HepG2 (cell line): ENCODE data around the gene HTRA2. TPM values are rescaled to one million over a fixed set of nuclear protein-coding genes. Genes with fewer than 3 reads are reported as not detected.

Experiments
- CENPX ChIP-seq: sonication (generic); formaldehyde crosslinking; IDR thresholded peaks from 2 replicates; pipeline ENCODE4 v1.9.0; 2021; ENCODE audit warnings: mild to moderate bottlenecking, missing genetic modification reagents, moderate library complexity
- HOXA5 ChIP-seq: sonication (generic); formaldehyde crosslinking; IDR thresholded peaks from 2 replicates; pipeline ENCODE4 v1.4.0; 2020; ENCODE audit warnings: missing genetic modification reagents
- KDM1A ChIP-seq: IDR thresholded peaks from 2 replicates; pipeline ENCODE4 v1.6.1; 2016; ENCODE audit warnings: missing compliant biosample characterization
- SOX6 ChIP-seq, 2 experiments: fragments of 450-650 bp in 1 of 2; sonication (generic) in 1 of 2; formaldehyde crosslinking in 1 of 2; IDR thresholded peaks; 2 replicates each; pipeline versions ENCODE4 v1.4.0 to v1.6.1; 2017 to 2020; ENCODE audit warnings: antibody characterized with exemption in 1 of 2, mild to moderate bottlenecking in 1 of 2, missing genetic modification reagents in 1 of 2
- STAG1 ChIP-seq: sonication (generic); formaldehyde crosslinking; IDR thresholded peaks from 2 replicates; pipeline ENCODE4 v1.4.0; 2020; ENCODE audit warnings: missing genetic modification reagents
- THYN1 ChIP-seq: sonication (generic); formaldehyde crosslinking; IDR thresholded peaks from 2 replicates; pipeline ENCODE4 v1.8.1; 2023; ENCODE audit warnings: low read depth, mild to moderate bottlenecking, moderate library complexity, missing genetic modification reagents, borderline replicate concordance
- ZC3H4 ChIP-seq: sonication (generic); formaldehyde crosslinking; IDR thresholded peaks from 2 replicates; pipeline ENCODE4 v1.4.0; 2020; ENCODE audit warnings: missing genetic modification reagents, borderline replicate concordance
- ZFY ChIP-seq: sonication (generic); formaldehyde crosslinking; IDR thresholded peaks from 2 replicates; pipeline ENCODE4 v1.4.0; 2020; ENCODE audit warnings: missing genetic modification reagents
- ZNF230 ChIP-seq: sonication (generic); formaldehyde crosslinking; IDR thresholded peaks from 2 replicates; pipeline ENCODE4 v1.4.0; 2020; ENCODE audit warnings: mild to moderate bottlenecking, missing genetic modification reagents
- ZNF234 ChIP-seq: sonication (generic); formaldehyde crosslinking; conservative IDR thresholded peaks from 2 replicates; pipeline ENCODE4 v1.5.1; 2020; ENCODE audit warnings: mild to moderate bottlenecking, missing genetic modification reagents
- ZNF264 ChIP-seq: sonication (generic); formaldehyde crosslinking; IDR thresholded peaks from 2 replicates; pipeline ENCODE4 v1.4.0; 2020; ENCODE audit warnings: missing genetic modification reagents
- ZNF3 ChIP-seq: IDR thresholded peaks from 2 replicates; pipeline ENCODE4 v1.7.0; 2017; ENCODE audit warnings: inconsistent platforms
- ZNF546 ChIP-seq: sonication (generic); formaldehyde crosslinking; conservative IDR thresholded peaks from 2 replicates; pipeline ENCODE4 v1.8.1; 2023; ENCODE audit warnings: mild to moderate bottlenecking, missing genetic modification reagents
- ZNF549 ChIP-seq: sonication (generic); formaldehyde crosslinking; IDR thresholded peaks from 2 replicates; pipeline ENCODE4 v1.5.0; 2020; ENCODE audit warnings: missing genetic modification reagents
- ZNF562 ChIP-seq: sonication (generic); formaldehyde crosslinking; IDR thresholded peaks from 2 replicates; pipeline ENCODE4 v1.8.0; 2022; ENCODE audit warnings: missing genetic modification reagents, borderline replicate concordance
- ZNF672 ChIP-seq: sonication (generic); formaldehyde crosslinking; IDR thresholded peaks from 2 replicates; pipeline ENCODE4 v1.8.1; 2022; ENCODE audit warnings: missing genetic modification reagents
- polyA plus RNA-seq, 8 experiments: library from polyadenylated mRNA; depleted of rRNA in 3 of 8; stranded (reverse) in 7 of 8; unstranded in 1 of 8; fragments of >200 nt; fragmentation: Illumina TruSeq in 4 of 8; extraction: Trizol in 4 of 8; gene quantifications; 2 replicates each; pipeline versions ENCODE4 v1.2.1 to v1.2.3, GENCODE V29; 2011 to 2016; ENCODE audit warnings: low read depth in 4 of 8, missing spikeins in 1 of 8, mixed read lengths in 1 of 8; ENCODE audit not compliant: insufficient read depth in 1 of 8
- total RNA-seq, 5 experiments: library from RNA; depleted of rRNA; stranded (reverse); fragments of >200 nt; fragmentation: Illumina TruSeq; extraction: Trizol; gene quantifications; 2 replicates each; pipeline ENCODE4 v1.2.3, GENCODE V29; 2016; ENCODE audit warnings: low read depth in 1 of 5
- TF ChIP-seq, protein P1 (sequence below): sonication (generic); formaldehyde crosslinking; IDR thresholded peaks from 2 replicates; pipeline ENCODE4 v1.8.1; 2023; ENCODE audit warnings: mild to moderate bottlenecking, moderate library complexity, missing genetic modification reagents
- TF ChIP-seq, protein P2 (sequence below): sonication (generic); formaldehyde crosslinking; IDR thresholded peaks from 2 replicates; pipeline ENCODE4 v1.4.0; 2020; ENCODE audit warnings: missing genetic modification reagents
- TF ChIP-seq, protein P3 (sequence below): sonication (generic); formaldehyde crosslinking; IDR thresholded peaks from 2 replicates; pipeline ENCODE4 v1.4.0; 2020; ENCODE audit warnings: missing genetic modification reagents, borderline replicate concordance

The HTRA2 gene
- total and polyA plus RNA-seq, 2 of the 13 experiments (the other 11 are each of a cell fraction or from before 2014, with no cell fraction given) = 47.7 to 50.3 TPM

DNA sequence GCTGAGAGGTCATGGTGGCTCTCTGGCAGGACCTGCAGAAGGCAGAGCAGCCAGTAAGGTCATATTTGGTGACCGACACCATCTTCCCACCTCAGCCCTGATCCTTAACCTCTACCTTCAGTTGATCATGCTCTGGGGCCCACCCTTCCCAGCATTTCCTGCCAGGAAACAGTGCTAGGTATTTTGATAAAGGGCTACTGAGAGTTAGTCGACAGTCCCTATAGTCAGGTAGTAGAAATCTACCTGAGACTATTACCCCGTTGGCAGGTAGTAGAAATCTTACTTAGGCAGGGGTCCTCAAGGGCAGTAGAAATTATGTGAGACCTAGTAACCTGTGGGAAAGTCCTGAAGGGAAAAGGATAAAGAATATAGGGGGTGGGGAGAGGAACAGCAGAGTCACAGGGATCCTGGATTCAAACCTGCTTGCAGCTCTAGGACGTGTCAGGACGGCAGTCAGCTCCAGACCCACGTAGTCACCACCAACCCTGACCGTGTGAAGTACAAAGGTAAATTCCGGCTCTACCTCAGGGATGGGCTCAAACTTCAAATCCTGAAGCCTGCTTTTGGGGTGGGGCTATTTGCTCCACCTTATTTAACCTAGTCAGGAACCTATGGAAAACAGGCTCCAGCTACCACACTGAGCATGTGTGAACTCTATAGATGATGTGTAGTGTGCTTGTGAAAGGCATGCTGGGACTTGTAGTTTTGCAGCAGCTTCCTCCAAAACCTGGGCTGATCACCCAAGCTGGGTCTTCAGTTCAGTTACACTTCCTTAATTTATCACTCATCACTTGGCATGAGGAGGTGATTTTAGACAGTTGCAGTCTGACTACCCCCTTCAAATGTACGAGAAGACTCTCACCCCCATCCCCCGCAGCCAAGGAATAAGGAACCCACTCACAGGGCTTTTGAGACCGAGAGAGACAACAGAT lies 3.8 kb upstream of the HTRA2 start, which contains the start of gene DQX1 (continued):
- TF ChIP-seq, protein P1, sequence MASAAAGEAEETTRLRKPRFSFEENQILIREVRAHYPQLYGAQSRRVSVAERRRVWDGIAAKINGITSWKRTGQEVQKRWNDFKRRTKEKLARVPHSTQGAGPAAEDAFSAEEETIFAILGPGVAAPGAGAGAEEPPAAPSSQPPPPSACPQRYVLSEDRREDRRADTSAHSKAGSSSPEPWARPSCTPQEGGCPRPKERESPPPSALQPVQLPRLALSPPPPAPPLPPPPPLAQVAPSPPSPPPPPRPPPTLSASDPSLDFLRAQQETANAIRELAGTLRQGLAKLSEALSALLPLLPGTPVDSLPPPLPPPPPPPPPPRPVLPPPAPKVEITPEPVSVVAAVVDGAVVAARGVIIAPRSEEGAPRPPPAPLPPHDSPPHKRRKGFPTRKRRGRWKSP (CRISPR knock-in tag) = 0 out of 2 replicates have a peak, but pooled peaks have one; percentile 11
- TF ChIP-seq ZFY (CRISPR knock-in tag) = peak; percentile 48; the same call in 1 of the 2 replicates
- TF ChIP-seq, protein P2, sequence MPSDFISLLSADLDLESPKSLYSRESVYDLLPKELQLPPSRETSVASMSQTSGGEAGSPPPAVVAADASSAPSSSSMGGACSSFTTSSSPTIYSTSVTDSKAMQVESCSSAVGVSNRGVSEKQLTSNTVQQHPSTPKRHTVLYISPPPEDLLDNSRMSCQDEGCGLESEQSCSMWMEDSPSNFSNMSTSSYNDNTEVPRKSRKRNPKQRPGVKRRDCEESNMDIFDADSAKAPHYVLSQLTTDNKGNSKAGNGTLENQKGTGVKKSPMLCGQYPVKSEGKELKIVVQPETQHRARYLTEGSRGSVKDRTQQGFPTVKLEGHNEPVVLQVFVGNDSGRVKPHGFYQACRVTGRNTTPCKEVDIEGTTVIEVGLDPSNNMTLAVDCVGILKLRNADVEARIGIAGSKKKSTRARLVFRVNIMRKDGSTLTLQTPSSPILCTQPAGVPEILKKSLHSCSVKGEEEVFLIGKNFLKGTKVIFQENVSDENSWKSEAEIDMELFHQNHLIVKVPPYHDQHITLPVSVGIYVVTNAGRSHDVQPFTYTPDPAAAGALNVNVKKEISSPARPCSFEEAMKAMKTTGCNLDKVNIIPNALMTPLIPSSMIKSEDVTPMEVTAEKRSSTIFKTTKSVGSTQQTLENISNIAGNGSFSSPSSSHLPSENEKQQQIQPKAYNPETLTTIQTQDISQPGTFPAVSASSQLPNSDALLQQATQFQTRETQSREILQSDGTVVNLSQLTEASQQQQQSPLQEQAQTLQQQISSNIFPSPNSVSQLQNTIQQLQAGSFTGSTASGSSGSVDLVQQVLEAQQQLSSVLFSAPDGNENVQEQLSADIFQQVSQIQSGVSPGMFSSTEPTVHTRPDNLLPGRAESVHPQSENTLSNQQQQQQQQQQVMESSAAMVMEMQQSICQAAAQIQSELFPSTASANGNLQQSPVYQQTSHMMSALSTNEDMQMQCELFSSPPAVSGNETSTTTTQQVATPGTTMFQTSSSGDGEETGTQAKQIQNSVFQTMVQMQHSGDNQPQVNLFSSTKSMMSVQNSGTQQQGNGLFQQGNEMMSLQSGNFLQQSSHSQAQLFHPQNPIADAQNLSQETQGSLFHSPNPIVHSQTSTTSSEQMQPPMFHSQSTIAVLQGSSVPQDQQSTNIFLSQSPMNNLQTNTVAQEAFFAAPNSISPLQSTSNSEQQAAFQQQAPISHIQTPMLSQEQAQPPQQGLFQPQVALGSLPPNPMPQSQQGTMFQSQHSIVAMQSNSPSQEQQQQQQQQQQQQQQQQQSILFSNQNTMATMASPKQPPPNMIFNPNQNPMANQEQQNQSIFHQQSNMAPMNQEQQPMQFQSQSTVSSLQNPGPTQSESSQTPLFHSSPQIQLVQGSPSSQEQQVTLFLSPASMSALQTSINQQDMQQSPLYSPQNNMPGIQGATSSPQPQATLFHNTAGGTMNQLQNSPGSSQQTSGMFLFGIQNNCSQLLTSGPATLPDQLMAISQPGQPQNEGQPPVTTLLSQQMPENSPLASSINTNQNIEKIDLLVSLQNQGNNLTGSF (CRISPR knock-in tag) = no peak
- no peak for TF ChIP-seq ZNF562 (CRISPR knock-in tag)
- no peak for TF ChIP-seq HOXA5 (CRISPR knock-in tag)
- peak; percentile 21; the same call in 1 of the 2 replicates for TF ChIP-seq STAG1 (CRISPR knock-in tag)
- TF ChIP-seq ZNF234 (CRISPR knock-in tag) = no peak
- TF ChIP-seq CENPX (CRISPR knock-in tag) = no peak
- TF ChIP-seq ZNF3 (CRISPR knock-in tag) = no peak
- TF ChIP-seq ZNF230 (CRISPR knock-in tag) = peak; percentile 78; the same call in 1 of the 2 replicates
- TF ChIP-seq ZNF672 = no peak
- TF ChIP-seq ZNF549 (CRISPR knock-in tag) = no peak
- no peak for TF ChIP-seq ZNF264 (CRISPR knock-in tag)
- TF ChIP-seq SOX6 (IDR thresholded peaks at IDR 0.05) = no peak
- TF ChIP-seq SOX6 (CRISPR knock-in tag; IDR thresholded peaks at IDR 0.05) = peak; percentile 21; the same call in 1 of the 2 replicates
- TF ChIP-seq, protein P3, sequence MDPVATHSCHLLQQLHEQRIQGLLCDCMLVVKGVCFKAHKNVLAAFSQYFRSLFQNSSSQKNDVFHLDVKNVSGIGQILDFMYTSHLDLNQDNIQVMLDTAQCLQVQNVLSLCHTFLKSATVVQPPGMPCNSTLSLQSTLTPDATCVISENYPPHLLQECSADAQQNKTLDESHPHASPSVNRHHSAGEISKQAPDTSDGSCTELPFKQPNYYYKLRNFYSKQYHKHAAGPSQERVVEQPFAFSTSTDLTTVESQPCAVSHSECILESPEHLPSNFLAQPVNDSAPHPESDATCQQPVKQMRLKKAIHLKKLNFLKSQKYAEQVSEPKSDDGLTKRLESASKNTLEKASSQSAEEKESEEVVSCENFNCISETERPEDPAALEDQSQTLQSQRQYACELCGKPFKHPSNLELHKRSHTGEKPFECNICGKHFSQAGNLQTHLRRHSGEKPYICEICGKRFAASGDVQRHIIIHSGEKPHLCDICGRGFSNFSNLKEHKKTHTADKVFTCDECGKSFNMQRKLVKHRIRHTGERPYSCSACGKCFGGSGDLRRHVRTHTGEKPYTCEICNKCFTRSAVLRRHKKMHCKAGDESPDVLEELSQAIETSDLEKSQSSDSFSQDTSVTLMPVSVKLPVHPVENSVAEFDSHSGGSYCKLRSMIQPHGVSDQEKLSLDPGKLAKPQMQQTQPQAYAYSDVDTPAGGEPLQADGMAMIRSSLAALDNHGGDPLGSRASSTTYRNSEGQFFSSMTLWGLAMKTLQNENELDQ (CRISPR knock-in tag) = no peak
- TF ChIP-seq ZNF546 = peak; percentile 93; the same call in 1 of the 2 replicates
- TF ChIP-seq THYN1 = no peak
- no peak for TF ChIP-seq KDM1A (CRISPR knock-in tag)
- peak; percentile 45; the same call in 1 of the 2 replicates for TF ChIP-seq ZC3H4 (CRISPR knock-in tag)
